ENCODE data around the gene TRERF1.

DNA sequence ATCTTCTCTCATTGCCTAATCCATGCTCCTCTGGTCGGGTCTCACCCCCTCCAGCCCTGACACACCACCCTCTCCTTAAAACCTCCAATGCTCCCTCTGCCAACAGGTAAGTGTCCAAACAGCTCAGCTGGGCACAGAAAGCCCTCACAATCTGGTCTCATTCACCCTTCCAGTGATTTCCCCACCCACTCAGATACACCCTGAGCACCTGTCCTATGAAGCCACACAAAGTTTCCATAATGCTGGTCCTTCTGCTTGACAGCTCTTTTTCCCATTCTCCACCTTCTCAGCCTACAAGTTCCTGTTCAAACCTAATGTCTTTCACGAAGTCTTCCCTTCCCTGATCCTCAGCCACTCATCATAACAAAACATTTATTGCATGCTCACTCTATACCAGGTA is 164.0 kb downstream of the TRERF1 start:
- TF ChIP-seq, protein P1, sequence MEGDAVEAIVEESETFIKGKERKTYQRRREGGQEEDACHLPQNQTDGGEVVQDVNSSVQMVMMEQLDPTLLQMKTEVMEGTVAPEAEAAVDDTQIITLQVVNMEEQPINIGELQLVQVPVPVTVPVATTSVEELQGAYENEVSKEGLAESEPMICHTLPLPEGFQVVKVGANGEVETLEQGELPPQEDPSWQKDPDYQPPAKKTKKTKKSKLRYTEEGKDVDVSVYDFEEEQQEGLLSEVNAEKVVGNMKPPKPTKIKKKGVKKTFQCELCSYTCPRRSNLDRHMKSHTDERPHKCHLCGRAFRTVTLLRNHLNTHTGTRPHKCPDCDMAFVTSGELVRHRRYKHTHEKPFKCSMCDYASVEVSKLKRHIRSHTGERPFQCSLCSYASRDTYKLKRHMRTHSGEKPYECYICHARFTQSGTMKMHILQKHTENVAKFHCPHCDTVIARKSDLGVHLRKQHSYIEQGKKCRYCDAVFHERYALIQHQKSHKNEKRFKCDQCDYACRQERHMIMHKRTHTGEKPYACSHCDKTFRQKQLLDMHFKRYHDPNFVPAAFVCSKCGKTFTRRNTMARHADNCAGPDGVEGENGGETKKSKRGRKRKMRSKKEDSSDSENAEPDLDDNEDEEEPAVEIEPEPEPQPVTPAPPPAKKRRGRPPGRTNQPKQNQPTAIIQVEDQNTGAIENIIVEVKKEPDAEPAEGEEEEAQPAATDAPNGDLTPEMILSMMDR (IDR thresholded peaks at IDR 0.05; ENCODE audit: insufficient read depth, low read length, poor library complexity, severe bottlenecking) = no peak
- no peak for TF ChIP-seq EZH2phosphoT487 (conservative IDR thresholded peaks at IDR 0.05; ENCODE audit: low read length)
